ENCODE data around the gene TRIM45. TPM values are rescaled to one million over a fixed set of nuclear protein-coding genes. Genes with fewer than 3 reads are reported as not detected.

The TRIM45 gene
- total and polyA plus RNA-seq, 11 donors, result 1.4 to 22.2 (median 9.0) TPM

- WGBS, 4 donors, result 83 to 92% (median 86%) methylated on average over 2 of the region's 2 CpGs
- H3K36me3 ChIP-seq, result no peaks in the 10 kb centered on the region
- H3K9me3 ChIP-seq, result no peaks in the 10 kb centered on the region
- intact Hi-C loops (cut with DNase I), result no loop called here
- no peak for TF ChIP-seq CTCF (IDR thresholded peaks at IDR 0.05)
- TF ChIP-seq POLR2A (IDR thresholded peaks at IDR 0.05), result no peak
- H3K4me1 ChIP-seq, result peaks cover 0 to 17% (median 0%) of the 10 kb centered on the region in 12 donors
- H3K27ac ChIP-seq, result peak overlapping the region in 1 of 12 donors; percentile 45
- DNase-seq, result no peak
- H3K27me3 ChIP-seq, result no peaks in the 10 kb centered on the region
- no peak for ATAC-seq
- no peak overlapping the region for H3K4me3 ChIP-seq
Observed at GRCh38 chr1:117146072-117146471, 24.5 kb upstream of the TRIM45 start.

- no peaks in the 10 kb centered on the region for H3K27me3 ChIP-seq
- H3K4me3 ChIP-seq, result no peak overlapping the region
- DNase-seq, result no peak
- 65 to 78% (median 74%) methylated on average over 3 of the region's 3 CpGs for WGBS, 4 donors
- no peaks in the 10 kb centered on the region for H3K36me3 ChIP-seq
- intact Hi-C loops (cut with DNase I), result no loop called here
- ATAC-seq, result peak in 3 of 4 donors; percentile 26 to 61 (median 38)
- no peak for TF ChIP-seq POLR2A (IDR thresholded peaks at IDR 0.05)
- TF ChIP-seq CTCF (IDR thresholded peaks at IDR 0.05), result no peak
- H3K9me3 ChIP-seq, result no peaks in the 10 kb centered on the region
- no peak overlapping the region for H3K27ac ChIP-seq
- peaks cover 0 to 17% (median 0%) of the 10 kb centered on the region in 12 donors for H3K4me1 ChIP-seq
Observed at GRCh38 chr1:117143871-117144270, 22.3 kb upstream of the TRIM45 start.

- DNase-seq (no peak), ATAC-seq (no peak)
- H3K27ac ChIP-seq, result no peak overlapping the region
- peaks cover 0 to 16% (median 0%) of the 10 kb centered on the region in 12 donors for H3K4me1 ChIP-seq
- no peaks in the 10 kb centered on the region for H3K36me3 ChIP-seq
- TF ChIP-seq CTCF (IDR thresholded peaks at IDR 0.05) (no peak), POLR2A (IDR thresholded peaks at IDR 0.05) (no peak)
- no peaks in the 10 kb centered on the region for H3K27me3 ChIP-seq
- intact Hi-C loops (cut with DNase I), result no loop called here
- no peaks in the 10 kb centered on the region for H3K9me3 ChIP-seq
- H3K4me3 ChIP-seq, result no peak overlapping the region
Observed at GRCh38 chr1:117143172-117143571, 21.6 kb upstream of the TRIM45 start.

- TF ChIP-seq POLR2A (IDR thresholded peaks at IDR 0.05) (no peak), CTCF (IDR thresholded peaks at IDR 0.05) (no peak)
- DNase-seq (no peak), ATAC-seq (no peak)
- WGBS, 4 donors, result 71 to 87% (median 80%) methylated on average over 2 of the region's 2 CpGs
- intact Hi-C loops (cut with DNase I), result no loop called here
- H3K4me3 ChIP-seq, result no peak overlapping the region
- H3K27me3 ChIP-seq, result no peaks in the 10 kb centered on the region
- H3K27ac ChIP-seq, result no peak overlapping the region
- no peaks in the 10 kb centered on the region for H3K36me3 ChIP-seq
- H3K9me3 ChIP-seq, result no peaks in the 10 kb centered on the region
- peaks cover 0 to 10% (median 0%) of the 10 kb centered on the region in 12 donors for H3K4me1 ChIP-seq
Observed at GRCh38 chr1:117142200-117142599, 20.7 kb upstream of the TRIM45 start.
